Measurements from ENCODE around the gene ADGRG4.
"Not testable (repeated sequence)": the region's sequence is repeated elsewhere in the genome, so short reads cannot be mapped to it uniquely, and the experiment has no call there.

The ADGRG4 gene

DNA sequence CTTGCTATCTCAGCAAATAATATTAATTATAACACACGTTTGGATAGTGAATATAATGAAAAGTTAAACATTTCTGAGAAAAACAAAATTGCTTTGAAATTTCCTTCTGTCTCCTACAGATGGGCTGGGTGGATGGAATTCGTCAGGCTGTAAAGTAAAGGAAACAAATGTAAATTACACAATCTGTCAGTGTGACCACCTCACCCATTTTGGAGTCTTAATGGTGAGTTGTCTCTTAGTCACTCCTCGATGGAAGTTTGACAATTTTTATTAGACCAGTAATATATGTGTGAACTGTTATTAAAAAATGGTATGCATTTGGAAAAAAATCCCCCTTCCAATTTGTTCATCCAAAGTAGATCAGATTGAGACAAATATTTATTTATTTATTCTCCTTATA, 94.5 kb downstream of the ADGRG4 start:
- no peak for DNase-seq

DNA sequence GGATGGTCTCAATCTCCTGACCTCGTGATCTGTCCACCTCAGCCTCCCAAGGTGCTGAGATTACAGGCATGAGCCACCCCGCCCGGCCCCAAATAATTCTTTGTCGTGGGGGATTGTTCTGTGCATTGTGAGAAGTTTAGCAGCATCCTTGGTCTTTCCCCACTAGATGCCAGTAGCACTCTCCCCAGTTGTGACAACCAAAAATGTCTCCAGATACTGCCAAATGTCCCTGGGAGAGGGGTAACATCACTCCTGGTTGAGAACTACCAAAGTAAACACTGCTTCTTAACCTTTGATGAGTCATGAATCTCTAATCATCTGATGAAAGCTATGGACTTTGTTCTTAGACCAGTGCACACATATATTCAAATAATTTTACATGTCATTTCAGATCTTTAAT, 96.2 kb downstream of the ADGRG4 start:
- no peak for DNase-seq

DNA sequence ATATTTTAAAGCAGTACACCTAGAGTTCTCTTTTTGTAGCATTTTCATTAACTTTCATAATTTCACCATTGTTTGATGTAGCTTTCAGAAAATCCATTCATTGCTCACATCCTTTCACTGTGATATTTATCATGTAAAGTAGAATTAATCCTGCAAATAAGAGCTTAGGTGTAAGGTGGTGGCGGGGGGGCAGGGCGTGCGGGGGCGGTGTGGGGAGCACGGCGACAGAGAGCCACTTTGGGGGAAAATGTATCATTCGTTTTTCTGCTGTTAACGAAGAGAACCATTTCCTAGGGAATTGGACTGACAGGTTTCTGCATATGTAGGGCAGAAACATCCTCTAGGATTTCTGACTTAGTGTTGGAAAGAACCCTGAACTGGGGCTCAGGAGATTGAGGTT, 104.4 kb downstream of the ADGRG4 start:
- no peak for DNase-seq

DNA sequence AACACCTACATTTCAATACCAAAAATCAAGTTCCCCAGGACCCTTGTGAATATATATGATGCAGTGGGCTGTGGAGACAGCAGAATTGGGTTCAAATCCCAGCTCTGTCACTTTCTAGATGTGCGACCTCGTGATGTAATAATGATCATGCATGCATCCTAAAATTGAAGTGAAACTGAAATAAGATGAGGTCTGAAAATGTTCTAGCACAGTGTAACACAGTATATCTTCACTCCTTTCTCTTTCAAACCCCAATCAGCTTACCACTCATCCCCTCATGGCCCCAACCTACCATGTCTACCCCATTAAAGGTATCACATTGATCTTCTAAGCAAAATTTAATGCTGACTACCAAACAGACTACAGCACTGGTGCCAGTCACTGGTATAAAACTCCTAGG, 117.0 kb downstream of the ADGRG4 start:
- no peak for DNase-seq

DNA sequence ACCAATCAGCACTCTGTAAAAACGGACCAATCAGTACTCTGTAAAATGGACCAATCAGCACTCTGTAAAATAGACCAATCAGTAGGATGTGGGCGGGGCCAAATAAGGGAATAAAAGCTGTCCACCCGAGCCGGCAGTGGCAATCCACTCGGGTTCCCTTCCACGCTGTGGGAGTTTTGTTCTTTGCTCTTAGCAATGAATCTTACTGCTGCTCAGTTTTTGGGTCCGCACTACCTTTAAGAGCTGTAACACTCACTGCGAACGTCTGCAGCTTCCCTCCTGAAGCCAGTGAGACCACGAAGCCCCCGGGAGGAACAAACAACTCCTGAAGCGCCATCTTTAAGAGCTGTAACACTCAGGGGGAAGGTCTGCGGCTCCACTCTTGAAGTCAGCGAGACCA, 120.6 kb downstream of the ADGRG4 start:
- DNase-seq: no peak

DNA sequence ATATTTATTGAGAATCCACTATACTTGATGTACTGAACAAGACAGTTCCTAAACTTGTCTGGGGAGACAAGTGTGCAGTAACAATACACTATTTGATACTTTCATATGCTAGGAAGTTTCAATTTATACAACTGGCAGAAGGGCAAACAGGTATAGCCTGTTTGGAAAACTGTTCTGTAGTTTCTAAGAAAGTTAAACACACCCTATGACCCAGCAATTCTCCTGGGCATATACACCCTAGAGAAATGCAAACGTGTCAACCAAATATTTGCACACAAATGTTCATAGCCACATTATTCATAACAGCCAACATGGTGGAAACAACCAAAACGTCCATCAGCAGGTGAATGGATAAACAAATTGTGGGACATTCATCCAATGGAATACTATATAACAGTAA, 123.0 kb downstream of the ADGRG4 start:
- DNase-seq: no peak

DNA sequence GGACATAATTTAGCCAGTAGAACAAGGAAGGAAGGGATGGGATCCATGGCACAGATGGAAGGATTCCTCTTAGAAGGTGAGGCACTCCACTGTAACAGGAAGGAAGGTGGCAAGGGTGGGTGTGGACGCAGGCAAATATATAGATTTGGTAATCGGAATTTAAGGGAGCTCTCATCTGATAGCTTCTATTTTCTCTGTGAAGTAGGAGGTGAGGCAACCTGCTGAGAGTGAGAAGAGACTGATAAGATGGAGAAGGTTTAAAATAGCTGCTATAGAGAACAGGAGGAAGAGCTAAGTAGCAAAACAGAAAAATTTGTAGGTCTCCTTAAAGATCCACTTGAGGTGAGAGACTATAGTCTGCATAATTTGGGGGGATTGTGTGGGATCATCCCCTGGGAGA, 125.2 kb downstream of the ADGRG4 start:
- DNase-seq: no peak

DNA sequence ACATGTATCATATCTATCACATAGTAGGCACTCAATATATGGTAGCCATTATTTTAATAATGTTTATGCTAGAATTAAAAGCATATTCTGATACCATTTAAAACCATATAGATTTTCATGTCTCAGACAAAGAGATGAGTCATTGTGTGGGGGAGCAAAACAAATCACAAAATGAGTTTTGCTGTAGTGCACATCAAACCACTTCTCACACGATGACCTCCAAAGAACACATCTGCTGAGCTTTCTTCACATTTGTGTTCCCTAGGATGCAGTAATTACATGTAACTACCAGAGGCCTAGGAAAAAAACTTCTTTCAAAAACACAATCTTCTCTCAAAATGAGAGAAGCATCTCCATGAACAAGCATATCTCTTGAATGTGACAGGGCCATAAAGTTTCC, 130.9 kb downstream of the ADGRG4 start:
- no peak for DNase-seq

DNA sequence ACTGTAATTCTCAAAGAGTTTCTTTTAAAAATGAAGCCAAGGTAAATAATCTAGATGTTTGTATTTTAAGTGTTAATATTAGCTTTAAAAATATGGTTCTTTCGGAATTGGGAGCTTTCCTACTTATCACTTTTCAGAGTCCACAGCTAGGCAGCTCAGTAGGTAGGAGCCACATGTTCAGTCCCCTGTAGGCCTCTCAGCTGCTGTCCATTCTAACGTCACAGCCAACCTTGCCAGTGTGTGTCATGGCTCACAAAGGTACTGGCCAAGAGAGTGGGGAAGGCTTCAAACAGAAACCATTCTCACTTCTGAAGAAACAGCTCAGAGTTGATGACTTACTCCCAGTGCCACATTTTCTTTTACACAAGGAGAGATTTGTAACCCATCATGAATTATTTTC, 137.0 kb downstream of the ADGRG4 start:
- no peak for DNase-seq

DNA sequence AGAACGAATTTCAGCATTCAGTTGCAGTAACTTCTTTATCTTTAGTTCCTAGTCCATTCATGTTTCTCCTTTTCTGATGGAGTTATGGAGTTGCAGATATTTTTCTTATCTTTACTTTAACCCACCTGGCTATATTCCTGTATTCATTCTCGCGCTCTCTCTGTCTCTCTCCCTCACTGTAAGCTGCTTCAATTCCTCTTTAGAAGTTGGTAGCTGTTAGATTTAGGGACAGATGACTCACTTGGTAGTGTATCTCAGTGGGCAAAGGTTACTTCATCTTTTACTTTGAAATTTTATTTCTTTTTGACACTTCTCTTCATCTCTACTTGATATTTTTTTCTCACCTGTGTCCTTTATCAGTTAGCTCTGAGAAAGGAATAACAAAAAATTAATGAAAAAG, 137.4 kb downstream of the ADGRG4 start:
- DNase-seq: no peak

DNA sequence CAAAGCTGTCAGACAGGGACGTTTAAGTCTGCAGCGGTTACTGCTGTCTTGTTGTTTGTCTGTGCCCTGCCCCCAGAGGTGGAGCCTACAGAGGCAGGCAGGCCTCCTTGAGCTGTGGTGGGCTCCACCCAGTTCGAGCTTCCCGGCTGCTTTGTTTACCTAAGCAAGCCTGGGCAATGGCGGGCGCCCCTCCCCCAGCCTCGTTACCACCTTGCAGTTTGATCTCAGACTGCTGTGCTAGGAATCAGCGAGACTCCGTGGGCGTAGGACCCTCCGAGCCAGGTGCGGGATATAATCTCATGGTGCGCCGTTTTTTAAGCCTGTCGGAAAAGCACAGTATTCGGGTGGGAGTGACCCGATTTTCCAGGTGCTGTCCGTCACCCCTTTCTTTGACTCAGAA, 144.9 kb downstream of the ADGRG4 start:
- not testable (repeated sequence) for DNase-seq

DNA sequence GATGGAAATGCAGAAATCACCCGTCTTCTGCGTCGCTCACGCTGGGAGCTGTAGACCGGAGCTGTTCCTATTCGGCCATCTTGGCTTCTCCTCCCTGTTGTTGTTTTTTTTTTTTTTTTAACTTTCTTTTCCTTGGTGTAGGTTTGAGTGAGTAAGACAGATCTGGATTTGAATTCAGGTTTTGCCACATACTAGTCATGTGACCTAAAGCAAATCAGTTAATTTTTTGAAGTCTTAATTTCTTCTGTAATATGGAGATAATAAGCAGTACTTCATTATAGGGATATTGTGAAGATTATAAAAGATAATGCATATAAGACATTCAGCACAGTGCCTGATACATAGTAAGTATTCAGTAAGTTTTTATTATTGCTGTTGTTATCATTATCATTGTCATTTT, 145.4 kb downstream of the ADGRG4 start:
- DNase-seq: no peak

DNA sequence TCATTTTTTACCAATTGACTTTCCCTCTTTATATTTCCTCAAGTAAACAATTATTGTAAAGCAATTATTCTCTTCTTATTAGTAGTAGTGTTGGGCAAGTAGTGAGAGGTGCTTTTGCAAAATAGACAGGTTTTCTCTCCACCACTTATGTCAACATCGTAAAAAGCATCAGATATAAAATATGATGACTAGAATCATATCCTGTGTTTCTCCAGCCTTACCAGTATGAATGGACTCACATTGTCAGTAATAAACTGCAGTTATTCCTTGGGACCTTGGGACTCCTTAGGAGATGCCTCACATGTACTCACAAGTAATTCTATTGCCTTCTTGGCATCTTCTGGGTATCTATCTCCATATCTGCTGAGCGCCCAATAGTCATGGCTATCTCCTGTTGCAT, 146.5 kb downstream of the ADGRG4 start:
- DNase-seq: no peak

DNA sequence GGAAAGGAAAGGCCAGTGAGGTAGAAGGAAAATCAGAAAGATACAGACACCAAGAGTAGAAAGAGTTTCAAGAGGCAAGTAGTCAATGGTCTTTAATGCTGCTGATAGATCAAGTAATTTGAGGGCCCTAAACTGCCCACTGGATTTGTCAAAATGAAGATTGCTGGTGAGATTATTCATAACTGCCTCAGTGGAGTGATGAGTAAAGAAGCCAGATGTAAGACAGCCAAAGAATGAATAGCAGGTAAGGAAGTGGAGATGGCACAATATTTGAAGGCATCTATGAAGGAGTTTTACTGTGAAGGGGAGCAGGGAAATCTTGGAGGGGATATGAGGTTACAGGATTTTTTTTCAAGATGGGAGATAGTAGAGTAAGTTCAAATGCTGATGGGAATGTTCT, 147.2 kb downstream of the ADGRG4 start:
- DNase-seq: no peak

DNA sequence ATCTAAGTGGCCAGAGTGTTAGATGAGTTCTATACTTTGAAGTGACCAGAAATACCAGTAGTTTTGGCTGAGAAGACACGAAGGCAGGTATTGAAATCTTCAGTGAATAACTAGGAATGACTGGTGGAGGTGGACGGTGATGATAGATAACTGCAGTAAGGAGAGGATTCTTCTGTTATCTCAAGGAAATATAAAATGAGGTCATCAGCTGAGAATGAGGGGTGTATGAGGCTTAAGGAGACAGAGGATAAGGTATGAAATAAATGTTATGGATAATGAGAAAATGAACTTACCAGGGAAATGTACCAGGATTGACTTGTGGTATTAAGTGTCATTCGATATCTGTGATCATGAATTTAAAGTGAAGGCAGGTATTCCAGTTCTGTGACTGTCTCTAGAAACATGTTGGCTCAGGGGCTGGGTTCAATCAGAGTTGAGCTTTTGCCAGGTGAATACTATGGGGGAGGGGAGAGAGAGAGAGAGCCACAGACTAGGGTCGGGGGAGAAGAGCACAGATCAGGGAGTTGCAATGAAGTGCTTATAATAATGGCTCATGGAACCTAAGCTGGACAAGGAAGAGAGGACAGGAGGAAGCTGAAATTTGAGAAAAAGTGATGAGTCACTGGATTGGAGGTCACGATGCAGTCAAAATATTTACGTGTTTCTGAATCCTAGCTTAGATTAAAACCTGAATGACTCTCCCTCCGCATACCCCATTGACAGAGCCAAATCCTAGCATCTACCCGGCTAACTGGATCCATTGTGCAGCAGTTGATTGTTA, 149.5 kb downstream of the ADGRG4 start:
- no peak for DNase-seq

DNA sequence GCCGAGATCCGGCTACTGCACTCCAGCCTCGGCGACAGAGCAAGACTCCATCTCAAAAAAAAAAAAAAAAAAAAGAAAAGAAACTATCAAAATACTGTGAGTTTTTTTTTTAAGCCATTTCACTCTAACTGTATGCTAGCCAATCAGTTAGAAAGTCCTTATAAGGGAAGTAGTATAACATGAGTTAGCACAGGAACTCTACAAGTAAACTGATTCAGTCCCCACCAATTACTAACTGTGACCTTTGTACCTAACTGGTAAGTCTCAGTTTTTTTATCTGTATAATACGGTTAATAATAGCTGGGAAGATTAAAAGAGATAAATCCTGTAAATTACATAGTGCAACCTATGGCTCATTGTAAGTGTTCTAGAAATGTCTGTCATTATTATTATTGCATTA, 151.9 kb downstream of the ADGRG4 start:
- no peak for DNase-seq

DNA sequence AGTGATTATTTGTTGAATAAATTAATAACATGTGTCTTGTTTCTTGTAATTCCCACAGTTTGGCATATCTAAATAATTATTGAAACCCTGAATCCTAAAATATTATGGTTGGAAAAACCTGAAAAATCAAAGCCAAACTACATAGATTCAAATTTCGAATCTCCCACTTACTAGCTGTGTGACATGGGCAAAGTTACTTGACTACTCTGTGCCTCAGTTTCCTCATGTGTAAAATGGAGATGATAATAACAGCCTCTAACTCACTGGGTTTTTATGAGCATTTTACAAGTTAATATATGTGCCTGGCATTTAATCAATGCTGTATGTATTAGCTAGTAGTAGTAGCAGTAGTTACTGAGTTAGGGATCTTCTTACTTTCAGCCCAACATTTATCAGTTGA, 152.4 kb downstream of the ADGRG4 start:
- no peak for DNase-seq

DNA sequence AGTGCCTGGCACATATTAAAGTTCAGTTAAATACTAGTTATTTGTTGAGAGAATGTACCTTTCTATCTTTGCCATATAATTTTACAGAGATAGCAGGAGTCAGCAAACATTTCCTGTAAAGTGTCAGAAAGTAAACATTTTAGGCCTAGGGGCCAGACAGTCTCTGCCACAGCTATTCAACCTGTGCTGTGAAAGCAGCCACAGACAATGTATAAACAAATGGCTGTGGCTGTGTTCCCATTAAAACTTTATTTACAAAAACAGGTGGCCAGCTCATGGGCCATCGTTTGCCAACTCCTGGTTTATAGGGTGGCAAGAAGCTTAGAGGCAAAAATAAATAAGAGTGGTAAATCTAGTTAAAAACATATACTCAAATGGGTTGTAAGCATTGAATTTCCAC, 153.0 kb downstream of the ADGRG4 start:
- no peak for DNase-seq

DNA sequence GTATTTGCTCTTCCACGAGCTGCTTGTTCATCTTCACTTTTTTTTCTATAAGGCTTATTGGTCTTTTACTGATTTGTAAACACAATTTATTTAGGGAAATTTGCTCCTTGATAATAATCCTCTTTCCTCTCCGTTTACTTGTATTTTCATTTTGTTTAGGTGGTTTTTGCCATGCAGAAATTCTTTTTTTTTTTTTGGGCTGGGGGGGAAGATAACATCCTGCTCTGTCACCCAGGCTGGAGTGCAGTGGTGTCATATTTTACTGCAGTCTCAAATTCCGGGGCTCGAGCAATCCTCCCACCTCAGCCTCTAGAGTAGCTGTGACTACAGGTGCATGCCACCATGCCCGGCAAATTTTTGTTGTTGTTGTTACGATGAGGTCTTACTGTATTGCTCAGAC, 155.4 kb downstream of the ADGRG4 start:
- DNase-seq: no peak

DNA sequence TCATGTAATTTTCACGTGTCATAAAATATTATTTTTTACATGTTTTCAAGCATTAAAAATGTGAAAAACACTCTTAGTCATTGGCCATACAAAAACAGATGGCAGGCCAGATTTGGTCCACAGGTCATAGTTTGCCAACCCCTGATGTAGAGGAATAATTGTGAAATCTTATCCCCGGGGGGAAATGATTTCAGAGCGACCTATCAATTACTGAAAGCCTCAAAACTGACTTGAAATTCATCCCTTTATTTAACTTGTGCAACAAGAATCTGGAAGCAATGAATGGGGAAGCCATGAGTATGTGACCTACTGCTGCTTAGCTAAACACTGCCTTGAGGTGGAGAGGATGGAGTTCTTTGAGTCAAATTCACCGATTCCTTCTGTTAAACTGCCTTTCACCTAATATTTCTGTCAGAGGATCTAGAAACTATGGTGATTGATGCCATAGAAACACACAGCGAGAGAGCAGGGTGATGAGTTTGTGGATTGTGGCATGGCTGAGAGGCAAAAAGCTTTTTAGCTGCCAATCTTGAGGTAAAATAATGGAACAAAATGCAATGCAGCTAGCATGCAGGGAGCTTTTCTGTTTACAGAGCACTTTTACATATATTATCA, 156.6 kb downstream of the ADGRG4 start:
- DNase-seq: no peak

DNA sequence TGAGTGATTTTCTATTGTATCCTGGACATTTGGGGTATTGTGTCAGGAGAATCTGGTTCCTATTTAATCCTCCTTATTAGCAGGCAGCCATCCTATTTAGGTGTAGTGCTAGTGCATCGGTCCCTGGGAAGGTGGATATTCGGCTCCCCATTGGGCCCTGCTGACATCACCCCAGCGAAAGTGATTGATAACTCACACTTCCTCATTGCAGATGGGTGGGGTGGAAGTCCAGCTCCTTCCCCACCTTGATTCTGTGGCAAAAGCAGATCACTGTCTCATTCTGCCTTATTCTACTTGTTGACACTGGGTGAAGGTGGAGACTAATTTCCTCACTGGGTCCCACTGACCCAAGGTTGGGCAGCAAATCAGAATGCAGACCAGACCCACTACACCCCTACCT, 163.8 kb downstream of the ADGRG4 start:
- no peak for DNase-seq

Data from midbrain (tissue), 1 donor.